HG02870 (cell line): ENCODE data around the gene SENP6.

Experiments used
- ATAC-seq: cut with Tn5 transposase; IDR thresholded peaks from one replicate; pipeline ENCODE4 v1.9.1; 2021; ENCODE audit warnings: mild to moderate bottlenecking, moderate library complexity; ENCODE audit not compliant: unreplicated experiment

The SENP6 gene

DNA sequence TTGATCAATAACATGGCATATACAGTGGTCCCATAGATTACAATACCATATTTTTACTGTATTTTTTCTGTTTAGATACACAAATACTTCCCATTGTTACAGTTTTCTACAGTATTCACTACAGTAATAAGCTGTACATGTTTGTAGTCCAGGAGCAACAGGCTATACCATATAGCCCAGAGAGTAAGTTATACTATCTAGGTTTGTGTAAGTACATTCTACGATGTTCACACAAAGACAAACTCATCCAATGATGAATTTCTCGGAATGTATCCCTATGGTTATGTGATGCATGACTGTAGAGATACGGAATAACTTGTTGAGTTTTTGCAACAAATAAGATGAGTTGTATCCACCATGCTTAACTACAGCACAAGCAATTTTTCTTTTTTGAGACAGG lies 143.7 kb downstream of the SENP6 start:
- no peak for ATAC-seq

DNA sequence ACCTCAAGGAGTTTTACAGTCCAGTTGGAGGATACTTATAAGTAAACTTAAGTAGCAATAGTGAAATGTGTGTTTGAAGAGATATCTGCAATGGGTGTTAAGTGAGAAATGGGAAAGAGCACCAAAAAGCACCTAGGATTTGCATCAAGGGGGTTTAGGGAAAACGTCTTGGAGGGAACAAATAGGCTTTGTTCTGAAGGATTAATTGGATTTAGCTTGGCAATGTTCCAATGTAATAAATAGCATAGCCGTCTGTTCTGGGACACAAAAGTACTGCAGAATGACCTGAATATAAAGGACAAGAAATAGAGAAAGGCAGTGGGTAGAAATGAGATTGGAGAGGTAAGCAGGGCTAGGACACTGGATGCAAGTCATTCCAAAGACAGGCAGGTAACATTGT lies 144.5 kb downstream of the SENP6 start:
- no peak for ATAC-seq

- ATAC-seq = no peak
These were observed 145.7 kb downstream of the SENP6 start for GRCh38 chr6:75747152-75747992.

GRCh38 chr6:75748003-75748742 lies 146.5 kb downstream of the SENP6 start:
- no peak for ATAC-seq

GRCh38 chr6:75748743-75749538 lies 147.3 kb downstream of the SENP6 start, which contains the start of gene MYO6:
MYO6 (plus strand) TSS chr6:75749239; CDS start chr6:75817548, 68,309 bp downstream.
- ATAC-seq = peak; percentile 72

DNA sequence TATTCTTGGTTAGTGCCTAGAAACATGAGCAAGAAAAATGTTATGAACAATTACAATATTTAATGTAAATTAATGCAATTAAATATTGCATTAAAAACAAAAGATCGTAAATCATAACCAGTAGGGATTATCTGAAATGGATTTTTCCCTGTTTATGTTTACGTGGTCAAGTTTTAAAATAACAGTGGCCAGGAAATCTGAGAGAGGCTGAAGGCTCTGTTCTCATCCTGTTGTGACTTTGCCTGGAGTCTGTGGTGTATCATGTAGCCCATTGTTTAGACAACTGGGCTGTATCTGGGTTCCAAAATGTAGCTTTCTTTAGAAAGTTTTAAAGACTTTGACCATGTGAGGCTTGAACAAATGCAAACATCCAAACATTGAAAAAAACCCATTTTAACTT lies 149.8 kb downstream of the SENP6 start:
- ATAC-seq = no peak

DNA sequence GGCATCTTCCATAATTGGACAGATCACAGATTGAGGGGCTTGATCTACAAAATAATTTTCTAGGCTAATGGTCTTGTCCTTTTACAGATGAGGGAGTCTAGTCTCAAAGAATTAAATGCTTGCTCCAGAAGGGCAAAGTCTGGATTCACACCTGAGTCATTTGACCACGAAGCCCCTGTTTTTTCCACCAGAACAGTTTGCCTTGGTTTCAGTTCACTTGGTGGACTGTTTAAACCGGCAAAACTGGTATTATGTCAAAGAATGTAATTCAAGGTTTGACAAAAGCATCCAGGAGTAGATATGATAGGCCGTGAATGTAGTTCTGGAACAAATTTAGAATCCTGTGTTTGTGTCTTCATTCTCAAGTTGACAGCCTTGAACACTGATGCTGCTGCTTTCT lies 150.7 kb downstream of the SENP6 start:
- ATAC-seq = no peak

DNA sequence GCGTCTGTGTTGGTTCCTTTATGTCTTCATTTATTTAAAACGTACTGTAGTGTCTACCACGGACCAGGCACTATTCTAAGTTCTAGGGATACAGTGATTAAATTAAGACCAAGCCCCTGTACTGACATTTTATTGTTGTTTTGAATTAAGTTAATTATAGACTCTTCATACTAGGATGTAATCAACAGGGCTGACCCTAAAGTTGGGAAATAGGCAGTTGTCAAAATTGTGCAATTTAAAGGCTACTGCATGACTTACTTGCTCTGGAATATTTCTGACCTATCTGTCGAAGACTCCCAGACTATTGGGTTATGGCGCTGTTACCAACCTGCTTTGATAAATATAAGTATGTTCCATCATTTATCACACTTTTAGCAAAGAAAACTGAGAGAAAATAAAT lies 154.0 kb downstream of the SENP6 start:
- ATAC-seq = no peak

DNA sequence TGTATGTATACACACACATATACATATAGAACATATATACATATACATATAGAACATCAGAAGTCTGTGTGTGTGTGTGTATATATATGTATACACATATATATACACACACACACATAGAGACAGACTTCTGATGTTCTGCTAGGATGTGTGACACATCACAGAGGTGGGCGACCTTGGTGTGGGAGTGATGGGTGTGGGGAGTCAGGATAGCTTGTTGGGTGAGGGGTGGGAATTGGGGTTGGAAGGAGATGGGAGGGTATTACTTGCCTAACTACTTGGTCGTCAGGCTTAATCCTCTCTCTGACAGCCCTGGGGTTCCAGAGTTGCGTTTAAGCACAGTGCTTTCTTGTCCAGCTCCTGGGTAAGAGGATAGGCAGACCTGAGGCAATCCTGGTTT lies 155.6 kb downstream of the SENP6 start:
- no peak for ATAC-seq

GRCh38 chr6:75758061-75758460 lies 156.4 kb downstream of the SENP6 start:
- ATAC-seq = no peak

GRCh38 chr6:75759207-75759606 lies 157.5 kb downstream of the SENP6 start:
- no peak for ATAC-seq

DNA sequence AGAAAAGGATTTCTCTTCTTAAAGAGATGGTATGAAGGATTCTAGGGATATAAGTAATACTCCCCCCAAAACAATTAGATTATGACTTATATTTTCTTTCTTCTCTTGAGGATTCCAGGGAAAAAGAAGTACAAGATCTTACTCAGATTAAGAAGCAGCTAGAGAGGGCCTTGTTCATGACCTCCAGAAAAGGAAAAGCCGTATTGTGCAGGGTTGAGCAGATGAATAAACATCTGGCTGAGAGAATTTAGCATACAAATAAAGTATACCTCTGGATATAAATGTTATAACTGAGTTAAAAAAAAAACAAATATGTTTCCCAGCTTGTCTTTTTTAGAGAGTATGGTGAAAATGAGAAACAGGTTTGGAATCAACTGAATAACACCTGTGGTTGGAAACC lies 158.6 kb downstream of the SENP6 start:
- ATAC-seq = no peak

DNA sequence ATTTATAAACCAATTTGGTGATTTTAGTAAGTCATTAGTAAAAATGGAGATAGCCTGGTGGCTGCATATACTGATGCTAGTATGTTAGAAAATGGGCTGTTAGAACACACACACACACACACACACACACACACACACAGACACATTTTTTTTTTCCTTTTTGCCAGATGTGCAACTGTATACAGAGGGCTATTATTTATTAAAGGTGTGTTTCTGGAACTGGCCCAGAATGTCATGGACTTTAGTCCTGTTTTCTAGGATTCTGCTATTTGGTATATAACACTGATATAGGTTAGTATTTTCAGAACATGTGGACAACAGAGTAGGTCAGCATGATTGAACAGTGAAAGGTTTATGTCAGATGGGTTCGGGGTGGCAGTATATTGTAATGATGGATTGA lies 159.8 kb downstream of the SENP6 start:
- ATAC-seq = no peak

- ATAC-seq = no peak
These were observed 160.4 kb downstream of the SENP6 start for GRCh38 chr6:75762063-75762462.

DNA sequence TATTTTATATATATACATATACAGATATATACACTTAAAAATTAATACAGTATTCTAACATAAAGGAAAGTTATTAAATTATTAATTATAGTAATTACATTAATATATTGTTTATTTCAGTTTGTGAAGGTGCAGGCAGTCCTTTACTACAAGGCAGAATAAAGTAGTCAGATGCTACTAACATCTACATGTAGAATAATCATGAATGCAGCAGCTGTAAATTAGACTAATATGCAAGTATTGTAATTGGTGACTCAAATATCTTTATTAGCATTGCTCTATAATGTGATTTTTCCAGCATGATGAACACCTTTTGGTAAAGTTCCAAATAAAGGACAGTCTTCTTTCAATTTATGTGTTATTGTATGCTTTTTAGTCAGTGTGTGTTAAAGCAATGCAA lies 164.7 kb downstream of the SENP6 start:
- ATAC-seq = no peak
